HepG2 (cell line): ENCODE results near the gene NDUFB10. TPM values are rescaled to one million over a fixed set of nuclear protein-coding genes. Genes with fewer than 3 reads are reported as not detected.

Experiments used
- ATAC-seq: fragments of 200-7000 bp; cut with Tn5 transposase; 3 replicates; pipeline ENCODE4 v1.9.1; 2020; ENCODE audit warnings: mild to moderate bottlenecking, moderate library complexity
- BruUV-seq: library from RNA; stranded (reverse); fragments of 400-500 nt; replicated peaks from 2 replicates; lab custom pipeline; 2021; lab: Mats Ljungman, UMichigan
- CTCF ChIA-PET: fragments of 300-600 bp; formaldehyde crosslinking; extraction: SDS; loops from one replicate; lab custom pipeline; 2021; ENCODE audit warnings: low total read pairs, inconsistent platforms, low intra/inter-chr PET ratio; lab: Yijun Ruan, JAX
- POLR2A ChIA-PET: fragments of 350-600 bp; sonication (Branson Sonifier 250); formaldehyde crosslinking; loops from one replicate; lab custom pipeline; 2020; ENCODE audit warnings: antibody characterized with exemption, inconsistent platforms; lab: Yijun Ruan, JAX
- DNase-seq: peaks from one replicate; pipeline ENCODE4 v3.0.0-alpha.2; 2015; ENCODE audit warnings: low spot score
- FAIRE-seq: peaks from 3 replicates; lab custom pipeline; 2011; peaks lifted over from hg19 to GRCh38; lab: Jason Lieb, UNC
- H2AFZ ChIP-seq: one replicate; pipeline ENCODE4 v1.6.1; 2011; ENCODE audit warnings: low read length, inconsistent platforms
- H3K27ac ChIP-seq: fragments of 300-600 bp; 3 replicates; pipeline ENCODE4 v1.8.0; 2011; ENCODE audit warnings: mixed run types, mild to moderate bottlenecking, mixed read lengths, low read length, inconsistent platforms; ENCODE audit not compliant: insufficient read depth; ENCODE audit errors: extremely low read length
- H3K27me3 ChIP-seq, 2 experiments: fragments of 200-600 bp in 1 of 2; 2 replicates in 1 of 2; 3 replicates in 1 of 2; pipeline versions ENCODE4 v1.6.0 to v1.8.0; 2011; ENCODE audit warnings: low read length in 2 of 2, mild to moderate bottlenecking in 2 of 2, moderate library complexity in 2 of 2, inconsistent platforms in 1 of 2; ENCODE audit not compliant: insufficient read depth in 2 of 2, control insufficient read depth in 1 of 2
- H3K36me3 ChIP-seq, 2 experiments: fragments of 200-600 bp in 1 of 2; replicated peaks in 1 of 2; 2 replicates in 1 of 2; 3 replicates in 1 of 2; pipeline versions ENCODE4 v1.5.1 to v1.8.0; 2011; ENCODE audit warnings: low read length in 2 of 2, inconsistent platforms in 1 of 2; ENCODE audit not compliant: insufficient read depth in 2 of 2, control insufficient read depth in 1 of 2
- H3K4me1 ChIP-seq: 2 replicates; pipeline ENCODE4 v1.5.1; 2012; ENCODE audit warnings: low read length, inconsistent platforms; ENCODE audit not compliant: insufficient read depth
- H3K4me2 ChIP-seq: 2 replicates; pipeline ENCODE4 v1.6.0; 2011; ENCODE audit warnings: low read depth, low read length, inconsistent platforms
- H3K4me3 ChIP-seq, 3 experiments: fragments of 200-600 bp in 1 of 3; sonication (generic), shearing (Covaris generic) in 1 of 3; replicated peaks in 1 of 3; 2 replicates each; pipeline ENCODE4 v1.5.1; 2011 to 2016; ENCODE audit warnings: low read length in 3 of 3, inconsistent platforms in 2 of 3, low read depth in 2 of 3, mild to moderate bottlenecking in 2 of 3, control low read depth in 1 of 3, mixed read lengths in 1 of 3; ENCODE audit not compliant: insufficient read depth in 1 of 3
- H3K79me2 ChIP-seq: one replicate; pipeline ENCODE4 v1.6.1; 2011; ENCODE audit warnings: low read length, inconsistent platforms; ENCODE audit not compliant: insufficient read depth
- H3K9ac ChIP-seq: 2 replicates; pipeline ENCODE4 v1.6.0; 2011; ENCODE audit warnings: mild to moderate bottlenecking, low read depth, low read length, inconsistent platforms; ENCODE audit not compliant: insufficient read depth
- H3K9me3 ChIP-seq: 2 replicates; pipeline ENCODE4 v1.5.1; 2012; ENCODE audit warnings: mild to moderate bottlenecking, low read length
- H4K20me1 ChIP-seq: 2 replicates; pipeline ENCODE4 v1.6.0; 2011; ENCODE audit warnings: inconsistent platforms, mild to moderate bottlenecking, low read length, moderate library complexity; ENCODE audit not compliant: insufficient read depth
- ASH2L ChIP-seq: fragments of 300-600, 200-600 bp; sonication (generic); IDR thresholded peaks from 2 replicates; pipeline ENCODE4 v1.7.0; 2017; ENCODE audit warnings: low read depth, mild to moderate bottlenecking, moderate library complexity, mixed read lengths, low read length; ENCODE audit not compliant: insufficient read length
- CEBPG ChIP-seq: IDR thresholded peaks from 2 replicates; pipeline ENCODE4 v1.6.1; 2016
- IKZF4 ChIP-seq: sonication (generic); formaldehyde crosslinking; IDR thresholded peaks from 2 replicates; pipeline ENCODE4 v1.5.1; 2020; ENCODE audit warnings: borderline replicate concordance, mild to moderate bottlenecking, low read depth, missing genetic modification reagents; ENCODE audit errors: not compliant biosample characterization
- RAD21 ChIP-seq: fragments of 450-650 bp; formaldehyde crosslinking; IDR thresholded peaks from 2 replicates; pipeline ENCODE4 v1.5.0; 2020; ENCODE audit warnings: mild to moderate bottlenecking
- ZFX ChIP-seq: sonication (generic); formaldehyde crosslinking; IDR thresholded peaks from 2 replicates; pipeline ENCODE4 v1.4.0; 2020; ENCODE audit warnings: mild to moderate bottlenecking, low read depth, missing genetic modification reagents, moderate library complexity
- WGBS: methylation state at CpG from one replicate; pipeline ENCODE4 v1.1.6; 2017; ENCODE audit warnings: low lambda C conversion rate; 5-methylcytosine and 5-hydroxymethylcytosine counted together
- in situ Hi-C: cut with HindIII; loops from 2 replicates; pipeline ENCODE4 v1.10.0; 2017; ENCODE audit warnings: low pct_unique_long_range_greater_than_20kb; ENCODE audit not compliant: extremely low pct_ligation_motif_present
- intact Hi-C: fragments of 100-400 bp; cut with micrococcal nuclease; formaldehyde crosslinking; loops from one replicate; pipeline ENCODE4 v1.10.0; 2022; ENCODE audit not compliant: unreplicated experiment
- polyA plus RNA-seq, 8 experiments: library from polyadenylated mRNA; depleted of rRNA in 3 of 8; stranded (reverse) in 7 of 8; unstranded in 1 of 8; fragments of >200 nt; fragmentation: Illumina TruSeq in 4 of 8; extraction: Trizol in 4 of 8; gene quantifications; 2 replicates each; pipeline versions ENCODE4 v1.2.1 to v1.2.3, GENCODE V29; 2011 to 2016; ENCODE audit warnings: low read depth in 4 of 8, missing spikeins in 1 of 8, mixed read lengths in 1 of 8; ENCODE audit not compliant: insufficient read depth in 1 of 8
- total RNA-seq, 5 experiments: library from RNA; depleted of rRNA; stranded (reverse); fragments of >200 nt; fragmentation: Illumina TruSeq; extraction: Trizol; gene quantifications; 2 replicates each; pipeline ENCODE4 v1.2.3, GENCODE V29; 2016; ENCODE audit warnings: low read depth in 1 of 5
- TF ChIP-seq, protein P1 (sequence below): sonication (generic); formaldehyde crosslinking; IDR thresholded peaks from 2 replicates; pipeline ENCODE4 v1.5.1; 2020; ENCODE audit warnings: mild to moderate bottlenecking, missing genetic modification reagents, moderate library complexity
- TF ChIP-seq, protein P2 (sequence below): sonication (generic); IDR thresholded peaks from 2 replicates; pipeline ENCODE4 v1.6.1; 2016; ENCODE audit warnings: low read depth, borderline replicate concordance
- TF ChIP-seq, protein P3 (sequence below): sonication (generic); formaldehyde crosslinking; IDR thresholded peaks from 2 replicates; pipeline ENCODE4 v1.4.0; 2020; ENCODE audit warnings: missing genetic modification reagents
- TF ChIP-seq, protein P4 (sequence below): sonication (generic); formaldehyde crosslinking; conservative IDR thresholded peaks from 2 replicates; pipeline ENCODE4 v1.5.0; 2020; ENCODE audit warnings: missing genetic modification reagents
- TF ChIP-seq, protein P5 (sequence below): sonication (generic); formaldehyde crosslinking; IDR thresholded peaks from 2 replicates; pipeline ENCODE4 v1.5.1; 2020; ENCODE audit warnings: mild to moderate bottlenecking, missing genetic modification reagents, borderline replicate concordance

Gene NDUFB10
- total and polyA plus RNA-seq, 2 of the 13 experiments (the other 11 are each of a cell fraction or from before 2014, with no cell fraction given), result 68.6 to 157 TPM

DNA sequence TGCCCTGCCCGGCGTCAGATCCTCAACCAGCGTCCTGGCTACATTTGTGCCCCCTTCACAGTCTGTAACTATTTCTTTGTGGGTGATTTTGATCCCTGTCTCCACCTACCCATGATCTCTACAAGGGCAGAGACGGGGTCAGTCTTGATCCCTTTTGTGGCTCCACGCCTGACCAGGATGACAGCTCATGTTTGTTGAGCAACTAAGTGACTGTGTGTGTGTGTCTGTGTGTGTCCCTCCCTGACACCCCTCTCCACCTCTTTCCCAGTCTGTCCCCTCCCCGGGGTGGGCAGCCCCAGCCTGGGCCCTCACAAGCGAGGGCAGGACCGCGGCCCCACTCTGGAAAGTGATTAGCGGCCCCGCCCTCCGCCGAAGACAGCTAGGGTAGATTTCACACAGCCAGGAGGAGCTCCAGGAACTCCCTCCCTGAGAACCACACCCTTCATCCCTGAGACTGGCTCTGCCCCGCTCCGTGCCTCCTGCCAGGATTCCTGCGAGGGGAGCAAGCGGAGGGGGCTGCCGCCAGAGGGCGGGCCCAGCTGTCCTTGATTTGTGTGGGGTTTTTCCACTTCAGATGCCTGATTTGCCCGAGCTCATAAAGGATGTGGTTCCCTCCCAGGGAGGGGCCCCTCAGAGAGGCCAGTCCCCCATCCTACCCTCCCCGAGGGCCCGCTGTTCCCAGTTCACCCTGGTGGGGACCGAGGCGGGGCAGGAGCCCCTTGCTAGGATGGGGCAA lies 35.9 kb upstream of the NDUFB10 start (continued):
- TF ChIP-seq, protein P1, sequence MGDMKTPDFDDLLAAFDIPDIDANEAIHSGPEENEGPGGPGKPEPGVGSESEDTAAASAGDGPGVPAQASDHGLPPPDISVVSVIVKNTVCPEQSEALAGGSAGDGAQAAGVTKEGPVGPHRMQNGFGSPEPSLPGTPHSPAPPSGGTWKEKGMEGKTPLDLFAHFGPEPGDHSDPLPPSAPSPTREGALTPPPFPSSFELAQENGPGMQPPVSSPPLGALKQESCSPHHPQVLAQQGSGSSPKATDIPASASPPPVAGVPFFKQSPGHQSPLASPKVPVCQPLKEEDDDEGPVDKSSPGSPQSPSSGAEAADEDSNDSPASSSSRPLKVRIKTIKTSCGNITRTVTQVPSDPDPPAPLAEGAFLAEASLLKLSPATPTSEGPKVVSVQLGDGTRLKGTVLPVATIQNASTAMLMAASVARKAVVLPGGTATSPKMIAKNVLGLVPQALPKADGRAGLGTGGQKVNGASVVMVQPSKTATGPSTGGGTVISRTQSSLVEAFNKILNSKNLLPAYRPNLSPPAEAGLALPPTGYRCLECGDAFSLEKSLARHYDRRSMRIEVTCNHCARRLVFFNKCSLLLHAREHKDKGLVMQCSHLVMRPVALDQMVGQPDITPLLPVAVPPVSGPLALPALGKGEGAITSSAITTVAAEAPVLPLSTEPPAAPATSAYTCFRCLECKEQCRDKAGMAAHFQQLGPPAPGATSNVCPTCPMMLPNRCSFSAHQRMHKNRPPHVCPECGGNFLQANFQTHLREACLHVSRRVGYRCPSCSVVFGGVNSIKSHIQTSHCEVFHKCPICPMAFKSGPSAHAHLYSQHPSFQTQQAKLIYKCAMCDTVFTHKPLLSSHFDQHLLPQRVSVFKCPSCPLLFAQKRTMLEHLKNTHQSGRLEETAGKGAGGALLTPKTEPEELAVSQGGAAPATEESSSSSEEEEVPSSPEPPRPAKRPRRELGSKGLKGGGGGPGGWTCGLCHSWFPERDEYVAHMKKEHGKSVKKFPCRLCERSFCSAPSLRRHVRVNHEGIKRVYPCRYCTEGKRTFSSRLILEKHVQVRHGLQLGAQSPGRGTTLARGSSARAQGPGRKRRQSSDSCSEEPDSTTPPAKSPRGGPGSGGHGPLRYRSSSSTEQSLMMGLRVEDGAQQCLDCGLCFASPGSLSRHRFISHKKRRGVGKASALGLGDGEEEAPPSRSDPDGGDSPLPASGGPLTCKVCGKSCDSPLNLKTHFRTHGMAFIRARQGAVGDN (CRISPR knock-in tag), result peak; percentile 50
- TF ChIP-seq, protein P2, sequence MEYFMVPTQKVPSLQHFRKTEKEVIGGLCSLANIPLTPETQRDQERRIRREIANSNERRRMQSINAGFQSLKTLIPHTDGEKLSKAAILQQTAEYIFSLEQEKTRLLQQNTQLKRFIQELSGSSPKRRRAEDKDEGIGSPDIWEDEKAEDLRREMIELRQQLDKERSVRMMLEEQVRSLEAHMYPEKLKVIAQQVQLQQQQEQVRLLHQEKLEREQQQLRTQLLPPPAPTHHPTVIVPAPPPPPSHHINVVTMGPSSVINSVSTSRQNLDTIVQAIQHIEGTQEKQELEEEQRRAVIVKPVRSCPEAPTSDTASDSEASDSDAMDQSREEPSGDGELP, result peak; percentile 16; the same call in 1 of the 2 replicates
- TF ChIP-seq RAD21 (CRISPR knock-in tag), result peak; percentile 15; the same call in 1 of the 2 replicates

DNA sequence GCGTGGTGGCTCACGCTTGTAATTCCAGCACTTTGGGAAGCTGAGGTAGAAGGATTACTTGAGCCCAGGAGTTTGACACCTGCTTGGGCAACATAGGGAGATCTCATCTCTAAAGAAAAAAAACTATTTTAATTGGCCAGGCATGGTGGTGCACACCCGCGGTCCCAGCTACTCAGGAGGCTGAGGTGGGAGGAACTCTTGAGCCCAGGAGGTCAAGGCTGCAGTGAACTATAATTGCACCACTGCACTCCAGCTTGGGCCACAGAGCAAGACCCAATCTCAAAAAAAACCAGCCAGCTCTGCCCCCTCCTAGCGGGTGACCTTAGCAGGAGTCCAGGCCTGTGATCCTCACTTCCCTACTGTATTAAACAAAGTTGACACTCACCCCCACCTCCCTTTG lies 35.2 kb upstream of the NDUFB10 start:
- POLR2A ChIA-PET, result interaction anchor here (1.0 to 1.4 kb wide), 3 partner anchors 17 to 231 kb away, joined by 3 to 8 read pairs (median 4); partner anchors contain the start of genes RPS2 and TRAF7
- FAIRE-seq, result no peak
- WGBS, result 8% methylated on average over 5 of the region's 5 CpGs
- TF ChIP-seq IKZF4 (CRISPR knock-in tag), result no peak
- TF ChIP-seq ZFX (CRISPR knock-in tag), result no peak
- TF ChIP-seq, protein P3, sequence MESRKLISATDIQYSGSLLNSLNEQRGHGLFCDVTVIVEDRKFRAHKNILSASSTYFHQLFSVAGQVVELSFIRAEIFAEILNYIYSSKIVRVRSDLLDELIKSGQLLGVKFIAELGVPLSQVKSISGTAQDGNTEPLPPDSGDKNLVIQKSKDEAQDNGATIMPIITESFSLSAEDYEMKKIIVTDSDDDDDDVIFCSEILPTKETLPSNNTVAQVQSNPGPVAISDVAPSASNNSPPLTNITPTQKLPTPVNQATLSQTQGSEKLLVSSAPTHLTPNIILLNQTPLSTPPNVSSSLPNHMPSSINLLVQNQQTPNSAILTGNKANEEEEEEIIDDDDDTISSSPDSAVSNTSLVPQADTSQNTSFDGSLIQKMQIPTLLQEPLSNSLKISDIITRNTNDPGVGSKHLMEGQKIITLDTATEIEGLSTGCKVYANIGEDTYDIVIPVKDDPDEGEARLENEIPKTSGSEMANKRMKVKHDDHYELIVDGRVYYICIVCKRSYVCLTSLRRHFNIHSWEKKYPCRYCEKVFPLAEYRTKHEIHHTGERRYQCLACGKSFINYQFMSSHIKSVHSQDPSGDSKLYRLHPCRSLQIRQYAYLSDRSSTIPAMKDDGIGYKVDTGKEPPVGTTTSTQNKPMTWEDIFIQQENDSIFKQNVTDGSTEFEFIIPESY, result peak; percentile 68; the same call in 1 of the 2 replicates
- TF ChIP-seq, protein P4, sequence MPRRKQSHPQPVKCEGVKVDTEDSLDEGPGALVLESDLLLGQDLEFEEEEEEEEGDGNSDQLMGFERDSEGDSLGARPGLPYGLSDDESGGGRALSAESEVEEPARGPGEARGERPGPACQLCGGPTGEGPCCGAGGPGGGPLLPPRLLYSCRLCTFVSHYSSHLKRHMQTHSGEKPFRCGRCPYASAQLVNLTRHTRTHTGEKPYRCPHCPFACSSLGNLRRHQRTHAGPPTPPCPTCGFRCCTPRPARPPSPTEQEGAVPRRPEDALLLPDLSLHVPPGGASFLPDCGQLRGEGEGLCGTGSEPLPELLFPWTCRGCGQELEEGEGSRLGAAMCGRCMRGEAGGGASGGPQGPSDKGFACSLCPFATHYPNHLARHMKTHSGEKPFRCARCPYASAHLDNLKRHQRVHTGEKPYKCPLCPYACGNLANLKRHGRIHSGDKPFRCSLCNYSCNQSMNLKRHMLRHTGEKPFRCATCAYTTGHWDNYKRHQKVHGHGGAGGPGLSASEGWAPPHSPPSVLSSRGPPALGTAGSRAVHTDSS (CRISPR knock-in tag), result no peak
- no peak for TF ChIP-seq CEBPG (CRISPR knock-in tag)
- TF ChIP-seq, protein P5, sequence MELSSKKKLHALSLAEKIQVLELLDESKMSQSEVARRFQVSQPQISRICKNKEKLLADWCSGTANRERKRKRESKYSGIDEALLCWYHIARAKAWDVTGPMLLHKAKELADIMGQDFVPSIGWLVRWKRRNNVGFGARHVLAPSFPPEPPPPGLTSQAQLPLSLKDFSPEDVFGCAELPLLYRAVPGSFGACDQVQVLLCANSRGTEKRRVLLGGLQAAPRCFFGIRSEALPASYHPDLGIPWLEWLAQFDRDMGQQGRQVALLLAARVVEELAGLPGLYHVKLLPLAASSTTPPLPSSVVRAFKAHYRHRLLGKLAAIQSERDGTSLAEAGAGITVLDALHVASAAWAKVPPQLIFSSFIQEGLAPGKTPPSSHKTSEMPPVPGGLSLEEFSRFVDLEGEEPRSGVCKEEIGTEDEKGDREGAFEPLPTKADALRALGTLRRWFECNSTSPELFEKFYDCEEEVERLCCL (CRISPR knock-in tag), result no peak
- no peak for TF ChIP-seq ASH2L

More for the DNA sequence above, 35.2 kb upstream of the NDUFB10 start:
- H3K36me3 ChIP-seq, result no peaks in the 10 kb centered on the region
- H3K27ac ChIP-seq, result no peak overlapping the region
- no peaks in the 10 kb centered on the region for H3K79me2 ChIP-seq
- ATAC-seq (no peak), DNase-seq (no peak)
- CTCF ChIA-PET, result interaction anchor here (1.3 kb wide), 1 partner anchor 61 kb away, joined by 4 read pairs; no protein-coding TSS in a partner anchor
- peaks cover 55% of the 10 kb centered on the region for H3K4me1 ChIP-seq
- H3K9me3 ChIP-seq, result no peaks in the 10 kb centered on the region
- no TSS peak for BruUV-seq
- peaks cover 16 to 47% of the 10 kb centered on the region in 2 experiments for H3K27me3 ChIP-seq
- intact Hi-C loops (no loop called here), in situ Hi-C loops (loop anchor here (5.0 kb wide), 1 partner anchor 62 kb away; no protein-coding TSS in a partner anchor)
- peak overlapping the region in 1 of 3 experiments; percentile 38; a peak in 1 of 6 replicates for H3K4me3 ChIP-seq
- H3K9ac ChIP-seq, result no peak overlapping the region
- H4K20me1 ChIP-seq, result 0 out of 2 replicates have a peak, but pooled peaks cover 2% of the 10 kb centered on the region
- H2AFZ ChIP-seq, result no peak overlapping the region
- peak overlapping the region; percentile 66 for H3K4me2 ChIP-seq
